SHP77 treated with DMSO at 0.1 percent for 48 hours (cell line): Measurements from ENCODE around the gene NXNL1.
A peak's percentile ranks its signal among the peaks of the same experiment; 100 is the strongest.

Source experiments
- DNase-seq: peaks from one replicate; lab custom pipeline; 2025; lab: John Stamatoyannopoulos, UW

Gene NXNL1

DNA sequence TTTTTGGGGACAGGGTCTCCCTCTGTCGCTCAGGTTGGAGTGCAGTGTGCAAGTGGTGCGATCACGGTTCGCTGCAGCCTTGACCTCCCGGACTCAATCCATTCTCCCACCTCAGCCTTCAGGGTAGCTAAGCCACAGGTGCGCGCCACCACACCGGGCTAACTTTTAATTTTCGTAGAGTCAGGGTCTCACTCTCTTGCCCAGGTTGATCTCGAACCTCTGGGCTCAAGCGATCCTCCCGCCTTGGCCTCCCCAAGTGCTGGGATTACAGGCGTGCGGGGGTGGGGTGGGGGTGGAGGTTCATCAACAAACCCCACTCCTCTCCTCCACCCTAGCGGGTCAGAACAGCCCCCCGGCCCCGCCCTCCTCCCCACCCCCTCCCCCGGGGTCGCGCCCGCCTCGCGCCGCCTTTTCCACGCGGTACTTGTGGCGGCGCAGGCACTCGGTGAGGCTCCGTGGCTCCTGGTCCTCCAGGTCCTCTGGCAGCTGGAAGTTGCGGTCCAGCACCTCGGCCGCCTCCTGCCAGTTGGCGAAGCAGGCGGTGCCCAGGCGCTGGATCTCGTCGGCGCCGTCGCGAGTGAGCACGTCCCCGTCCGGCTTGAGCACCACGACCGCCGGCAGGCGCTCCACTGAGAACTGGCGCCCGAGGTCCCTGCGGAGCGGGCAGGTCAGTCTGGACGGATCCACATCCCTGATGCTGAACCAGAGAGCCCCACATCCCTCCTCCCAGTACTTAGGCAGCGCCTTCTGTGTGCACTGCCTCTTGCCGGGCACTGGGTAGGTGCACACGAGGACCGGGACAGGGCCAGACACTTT is 5.2 kb downstream of the NXNL1 start:
- DNase-seq, result no peak

DNA sequence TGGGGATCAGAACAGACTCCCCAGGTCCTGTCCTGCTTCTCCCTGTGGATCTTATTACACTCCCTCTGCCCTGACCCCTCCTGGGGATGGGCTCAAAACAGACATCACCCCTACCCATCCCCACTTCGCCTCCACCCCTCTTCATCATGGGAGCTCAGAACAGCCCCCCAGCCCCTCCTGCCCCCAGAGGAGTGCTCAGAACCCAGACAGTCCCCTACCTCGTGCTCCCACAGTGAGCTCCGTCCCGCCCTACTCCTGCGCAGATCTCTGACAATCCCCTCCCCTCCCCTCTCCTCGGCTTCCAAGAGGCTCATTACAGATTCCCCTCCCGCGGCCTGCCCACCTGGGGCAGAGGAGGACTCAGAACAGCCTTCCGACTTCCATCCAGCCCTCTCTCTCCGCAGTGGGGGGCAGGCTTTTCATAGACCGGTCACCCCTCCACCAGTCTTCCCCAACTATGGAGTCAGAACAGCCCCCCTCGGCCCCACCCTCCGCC is 6.1 kb downstream of the NXNL1 start:
- DNase-seq, result no peak

DNA sequence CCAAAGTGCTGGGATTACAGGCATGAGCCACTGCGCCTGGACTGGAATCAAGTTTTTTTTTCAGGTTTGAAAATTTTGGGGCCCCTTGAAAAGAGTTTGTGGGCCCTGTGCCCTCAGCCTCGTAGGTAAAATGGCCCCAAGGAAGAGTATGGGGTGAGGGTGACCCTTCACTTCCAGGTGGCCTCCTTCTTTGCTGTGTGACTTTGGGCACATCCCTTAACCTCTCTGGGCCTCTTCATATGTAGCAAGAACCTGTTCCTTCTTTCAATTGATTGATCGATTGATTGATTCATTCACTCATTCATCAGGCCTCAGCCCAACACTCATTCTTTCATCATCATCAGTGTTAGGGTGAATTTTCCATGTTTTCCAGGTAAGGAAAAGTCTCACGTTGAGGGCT is 8.9 kb downstream of the NXNL1 start:
- no peak for DNase-seq

DNA sequence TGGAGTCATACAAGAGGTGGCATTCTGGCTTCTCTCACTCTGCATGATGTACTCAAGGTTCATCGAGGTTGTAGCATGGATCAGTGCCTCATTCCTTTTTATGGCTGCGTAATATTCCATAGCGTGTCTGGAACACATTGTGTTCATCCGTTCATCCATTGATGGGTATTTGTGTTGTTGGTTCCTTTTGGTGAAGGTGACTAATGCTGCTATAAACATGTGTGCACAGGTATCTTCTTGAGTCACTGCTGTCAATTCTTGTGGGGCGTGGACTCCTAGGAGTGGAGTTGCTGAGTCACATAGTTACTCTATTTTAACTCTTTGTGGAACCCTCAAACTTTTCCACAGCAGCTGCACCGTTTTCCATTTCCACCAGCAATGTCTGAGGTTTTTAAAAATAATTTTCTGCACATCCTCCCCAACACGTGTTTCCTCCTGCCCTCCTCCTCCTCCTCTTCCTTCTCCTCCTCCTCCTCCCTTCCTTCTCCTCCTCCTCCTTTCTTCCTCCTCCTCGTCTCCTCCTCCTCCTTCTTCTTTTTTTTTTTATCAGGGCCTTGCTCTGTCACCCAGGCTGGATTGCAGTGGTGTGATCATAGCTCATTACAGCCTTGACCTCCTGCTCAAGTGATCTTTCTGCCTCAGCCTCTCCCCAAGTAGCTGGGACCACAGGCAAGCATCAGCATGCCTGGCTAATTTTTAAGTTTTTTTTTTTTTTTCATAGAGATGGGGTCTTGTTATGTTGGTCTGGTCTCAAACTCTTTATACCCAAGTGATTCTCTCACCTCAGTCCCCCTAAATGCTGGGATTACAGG is 10.3 kb downstream of the NXNL1 start:
- DNase-seq, result no peak

DNA sequence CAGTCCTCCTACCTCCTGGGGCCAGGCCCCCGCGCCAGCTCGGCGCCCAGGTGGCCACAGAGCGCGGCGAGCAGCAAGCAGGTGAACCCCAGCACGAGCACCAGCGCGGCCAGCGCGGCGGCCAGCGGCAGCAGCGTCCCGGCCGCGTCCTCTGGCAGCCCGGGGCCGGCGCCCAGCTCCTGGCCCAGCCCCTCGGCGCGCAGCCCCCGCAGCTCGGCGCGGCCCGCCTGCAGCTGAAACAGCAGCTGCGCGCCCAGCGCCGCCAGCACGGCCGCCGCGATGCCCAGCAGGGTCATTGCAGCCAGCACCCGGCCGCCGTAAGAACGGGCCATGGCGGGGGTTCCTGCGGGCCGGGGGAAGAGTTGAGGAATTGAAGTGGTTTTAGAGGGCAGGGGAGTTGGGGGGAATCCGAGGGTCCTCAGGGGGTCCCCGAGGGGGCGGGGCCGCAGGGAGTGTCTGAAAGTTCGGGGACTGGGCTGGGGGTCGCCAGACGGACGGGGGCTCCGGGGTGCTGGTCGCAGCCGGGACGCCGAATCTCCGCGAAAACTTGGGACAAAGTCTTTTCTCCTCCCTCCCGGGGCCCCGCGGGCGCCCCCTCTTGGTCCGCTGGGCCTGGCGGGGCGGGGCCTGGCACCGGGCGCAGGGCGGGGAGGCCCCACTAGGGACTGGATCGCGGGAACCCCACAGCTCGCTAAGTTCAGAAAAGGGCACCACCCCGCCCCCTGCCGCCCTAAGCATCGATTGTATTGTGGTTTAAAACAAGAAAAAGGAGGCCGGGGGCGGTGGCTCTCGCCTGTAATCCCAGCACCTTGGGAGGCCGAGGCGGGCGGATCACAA is 12.4 kb downstream of the NXNL1 start, which contains the start of gene TMEM221:
TMEM221 (minus strand) TSS at position 538 of the 837 bp plus-strand sequence; CDS start at position 332, 206 bp downstream.
- DNase-seq, result no peak

DNA sequence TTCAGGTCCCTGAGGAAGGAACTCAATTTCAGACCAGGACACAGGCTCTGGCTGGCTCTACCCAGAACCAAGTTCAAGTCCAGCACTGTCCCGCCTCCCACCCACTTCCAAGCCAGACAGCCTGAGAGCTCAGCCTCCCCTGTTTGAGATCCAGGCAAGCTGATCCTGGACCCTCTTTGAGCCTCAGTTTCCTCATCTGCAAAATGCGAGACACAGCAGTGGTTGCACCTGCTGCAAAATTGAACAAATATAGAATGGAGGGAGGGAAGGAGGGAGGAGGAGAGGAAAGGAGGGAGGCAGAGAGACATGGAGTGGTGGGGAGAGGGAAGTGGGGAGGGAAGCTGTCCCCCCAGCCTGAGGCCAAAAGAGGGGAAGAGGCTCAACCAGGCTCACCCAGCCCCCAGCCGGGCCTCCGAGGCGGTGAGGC is 13.0 kb downstream of the NXNL1 start:
- DNase-seq, result no peak

DNA sequence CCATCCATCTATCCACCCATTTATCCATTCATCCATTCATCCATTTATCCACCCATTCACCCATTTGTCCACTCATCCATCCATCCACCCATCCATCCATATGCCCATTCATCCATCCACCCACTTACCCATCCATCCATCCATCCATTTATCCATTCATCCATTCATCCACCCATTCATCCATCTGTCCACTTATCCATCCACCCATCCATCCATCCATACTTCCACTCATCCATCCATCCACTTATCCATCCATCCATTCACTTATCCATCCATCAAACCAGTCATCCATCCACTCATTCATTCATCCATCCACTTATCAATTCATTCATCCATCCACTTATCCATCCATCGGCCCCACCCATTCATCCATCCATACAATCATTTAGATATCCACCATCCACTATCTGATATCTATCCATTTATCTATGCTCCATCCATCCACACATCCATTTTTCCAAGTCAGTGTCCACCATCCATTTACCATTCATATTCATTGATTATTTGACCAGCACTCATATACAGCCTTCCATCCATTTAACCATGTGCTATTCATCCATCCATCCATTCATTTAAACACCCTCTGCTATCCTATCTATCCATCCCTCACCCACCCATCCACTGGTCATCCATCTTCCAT is 15.1 kb downstream of the NXNL1 start:
- DNase-seq, result no peak

DNA sequence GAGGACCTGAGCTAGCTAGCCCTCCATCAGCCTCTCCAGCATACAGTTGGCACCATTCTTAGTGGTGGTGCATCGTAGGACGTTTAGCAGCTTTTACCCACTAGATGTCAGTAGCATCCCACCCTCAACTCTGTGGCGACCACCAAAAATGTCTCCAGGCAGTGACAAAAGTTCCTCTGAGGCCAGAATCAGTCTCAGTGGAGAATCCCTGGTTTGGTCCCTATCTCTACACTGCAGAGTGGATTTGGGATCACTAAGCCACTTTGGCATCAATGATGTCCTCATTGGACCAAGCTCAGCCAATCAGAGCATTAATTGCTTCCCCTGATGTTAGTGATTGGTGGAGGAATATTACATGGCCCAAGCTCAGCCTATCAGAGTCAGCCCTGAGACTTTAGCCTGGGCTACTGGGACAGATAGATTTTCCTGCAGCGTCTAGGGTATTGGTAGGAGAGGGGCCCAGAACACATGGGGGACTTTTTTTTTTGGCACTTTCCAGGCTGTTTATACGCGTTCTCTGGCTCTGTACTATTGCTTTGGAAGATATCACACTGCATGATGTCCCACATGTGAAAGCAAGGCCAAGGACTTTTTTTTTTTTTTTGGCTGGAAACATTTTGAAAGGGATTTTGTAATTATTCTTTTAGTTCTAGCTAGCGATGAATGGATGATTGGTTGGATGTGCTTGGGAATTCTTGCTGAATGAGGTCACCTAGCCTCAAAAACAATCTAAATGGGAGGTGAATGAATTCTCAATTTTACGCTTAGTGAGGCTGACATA is 19.3 kb downstream of the NXNL1 start:
- no peak for DNase-seq

DNA sequence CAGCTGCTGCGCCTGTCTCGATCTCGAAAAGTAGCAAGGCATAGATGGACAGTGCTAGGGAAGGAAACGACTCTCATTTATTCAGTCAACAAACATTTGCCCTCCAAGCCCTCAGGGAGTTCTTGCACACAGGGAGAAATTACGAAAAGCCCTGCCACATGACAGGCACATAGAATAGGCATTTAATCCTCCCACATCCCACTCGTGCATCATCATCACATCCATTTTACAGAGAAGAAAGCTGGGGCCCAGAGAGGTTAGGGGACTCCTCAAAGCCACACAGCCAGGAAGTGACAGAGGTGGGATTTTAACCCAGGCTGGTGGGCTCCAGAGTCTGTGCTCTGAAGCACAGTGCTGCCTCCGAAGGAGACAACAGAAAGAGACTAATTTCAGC is 23.9 kb downstream of the NXNL1 start:
- DNase-seq, result no peak

DNA sequence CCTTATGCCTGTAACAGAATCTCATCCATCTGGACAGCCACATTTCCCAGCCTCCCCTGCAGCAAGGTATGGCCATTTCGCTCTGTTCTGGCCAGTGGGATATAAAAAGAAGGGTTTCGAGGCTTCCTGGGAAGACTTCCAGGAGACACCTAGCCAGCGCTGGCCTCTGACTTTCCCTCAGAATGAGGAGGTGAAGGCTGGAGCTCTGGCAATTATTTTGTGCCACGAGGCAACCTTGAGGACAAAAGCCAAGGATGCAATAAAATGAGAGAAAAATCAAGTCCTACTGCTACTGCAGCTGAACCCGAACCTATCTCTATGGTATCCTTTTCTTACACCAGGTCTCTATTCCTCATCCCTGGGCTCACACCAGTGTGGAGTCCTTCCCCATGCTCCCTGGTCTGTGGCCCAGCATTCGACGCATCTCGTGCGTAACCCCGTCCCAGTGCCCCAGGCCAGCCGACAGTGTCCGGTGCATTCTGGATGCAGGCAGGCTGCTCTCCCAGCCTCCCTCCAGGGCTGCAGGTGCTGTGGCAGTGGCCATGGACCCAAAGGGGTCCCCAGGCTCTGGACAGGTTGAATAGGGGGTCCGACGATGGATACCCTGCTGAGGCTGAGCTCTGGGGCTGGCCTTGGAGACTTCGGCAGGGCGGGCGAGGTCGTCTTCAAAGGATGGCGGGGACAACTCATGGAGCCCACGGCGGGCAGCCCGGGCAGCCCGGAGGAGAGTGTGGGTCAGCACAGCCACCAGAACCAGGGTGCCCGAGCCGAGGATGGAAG is 24.4 kb downstream of the NXNL1 start:
- no peak for DNase-seq

DNA sequence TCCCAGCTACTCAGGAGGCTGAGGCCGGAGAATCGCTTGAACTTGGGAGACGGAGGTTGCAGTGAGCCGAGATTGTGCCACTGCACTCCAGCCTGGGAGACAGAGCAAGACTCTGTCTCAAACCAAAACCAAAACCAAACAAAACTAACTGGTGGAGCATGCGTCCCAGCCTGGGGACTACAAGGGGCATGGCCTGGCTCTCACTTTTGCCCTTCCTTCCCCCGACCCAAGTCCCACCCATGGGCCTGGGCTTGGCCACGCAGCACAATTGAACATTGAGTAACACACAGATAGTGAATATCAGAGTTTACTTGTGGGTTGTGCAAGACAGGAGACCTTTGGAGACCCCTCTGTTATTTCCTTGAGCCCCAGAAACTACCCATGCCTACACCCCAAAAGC is 25.5 kb downstream of the NXNL1 start:
- DNase-seq, result no peak

DNA sequence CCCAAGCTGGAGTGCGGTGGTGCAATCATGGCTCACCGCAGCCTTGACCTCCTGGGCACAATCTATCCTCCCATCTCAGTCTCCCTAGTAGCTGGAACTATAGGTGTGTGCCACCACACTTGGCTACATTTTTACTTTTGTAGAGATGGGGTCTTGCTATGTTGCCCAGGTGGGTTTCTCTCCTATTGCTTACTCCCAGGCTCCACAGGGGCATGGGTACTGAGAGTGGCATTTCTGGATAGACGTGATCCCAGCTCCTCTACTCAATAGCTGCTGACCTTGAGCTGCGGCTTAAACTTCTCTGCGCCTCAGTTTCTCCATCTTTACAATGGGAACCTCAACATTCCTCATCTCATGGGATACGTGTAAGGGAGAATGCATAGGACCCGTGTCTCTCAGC is 29.3 kb downstream of the NXNL1 start:
- DNase-seq, result no peak

DNA sequence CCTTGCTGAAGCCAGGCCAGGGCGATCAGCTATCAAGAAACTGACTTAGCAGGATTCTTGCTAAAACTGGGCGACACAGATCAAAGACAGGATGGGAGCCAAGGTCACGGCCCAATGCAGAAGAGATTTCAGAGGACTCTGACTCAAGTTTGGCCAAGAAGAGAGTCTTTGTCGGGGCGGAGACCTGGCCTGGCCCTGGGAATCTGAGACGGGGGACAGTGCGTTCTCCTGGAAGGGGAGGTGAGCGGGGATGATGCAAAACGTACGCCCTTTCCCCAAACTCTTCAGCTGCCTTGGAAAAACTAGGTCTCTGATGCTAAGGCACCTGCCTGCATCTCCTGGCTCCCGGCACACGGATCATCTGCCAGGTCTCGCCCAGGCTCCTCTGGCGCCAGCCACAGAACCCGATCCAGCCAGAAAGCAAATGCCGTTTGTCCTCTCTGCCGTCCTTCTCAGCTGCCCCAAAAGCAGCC is 31.0 kb downstream of the NXNL1 start:
- no peak for DNase-seq

DNA sequence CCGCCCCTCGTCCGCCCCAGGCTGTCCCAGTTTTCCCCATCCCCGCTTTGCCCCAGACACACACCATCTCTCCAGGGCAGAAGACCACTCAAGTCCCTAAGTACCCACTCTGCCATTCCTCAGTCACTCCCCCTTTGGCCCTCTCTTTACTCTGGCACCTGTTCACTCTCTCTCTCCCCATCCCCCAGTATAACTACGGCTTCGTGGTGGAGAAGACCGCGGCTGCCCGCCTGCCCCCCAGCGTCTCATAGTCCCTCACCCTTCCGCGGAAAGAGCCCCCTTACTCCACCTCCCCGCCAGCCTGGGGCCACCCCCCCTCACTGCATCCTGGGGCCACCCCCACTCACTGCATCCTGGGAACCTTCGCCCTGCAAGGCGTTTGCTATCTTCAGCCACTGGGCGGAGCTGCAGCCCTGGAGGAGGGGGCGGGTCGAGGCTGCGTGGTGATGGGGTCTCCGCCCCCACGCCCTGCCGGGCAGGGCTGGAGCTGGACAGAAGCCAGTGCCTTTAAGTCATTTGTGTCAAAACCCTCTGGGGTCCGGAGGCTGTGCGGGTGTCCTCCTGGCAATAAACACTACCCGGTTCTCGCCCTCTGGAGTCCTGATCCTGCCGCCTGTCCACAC is 35.9 kb downstream of the NXNL1 start:
- no peak for DNase-seq

DNA sequence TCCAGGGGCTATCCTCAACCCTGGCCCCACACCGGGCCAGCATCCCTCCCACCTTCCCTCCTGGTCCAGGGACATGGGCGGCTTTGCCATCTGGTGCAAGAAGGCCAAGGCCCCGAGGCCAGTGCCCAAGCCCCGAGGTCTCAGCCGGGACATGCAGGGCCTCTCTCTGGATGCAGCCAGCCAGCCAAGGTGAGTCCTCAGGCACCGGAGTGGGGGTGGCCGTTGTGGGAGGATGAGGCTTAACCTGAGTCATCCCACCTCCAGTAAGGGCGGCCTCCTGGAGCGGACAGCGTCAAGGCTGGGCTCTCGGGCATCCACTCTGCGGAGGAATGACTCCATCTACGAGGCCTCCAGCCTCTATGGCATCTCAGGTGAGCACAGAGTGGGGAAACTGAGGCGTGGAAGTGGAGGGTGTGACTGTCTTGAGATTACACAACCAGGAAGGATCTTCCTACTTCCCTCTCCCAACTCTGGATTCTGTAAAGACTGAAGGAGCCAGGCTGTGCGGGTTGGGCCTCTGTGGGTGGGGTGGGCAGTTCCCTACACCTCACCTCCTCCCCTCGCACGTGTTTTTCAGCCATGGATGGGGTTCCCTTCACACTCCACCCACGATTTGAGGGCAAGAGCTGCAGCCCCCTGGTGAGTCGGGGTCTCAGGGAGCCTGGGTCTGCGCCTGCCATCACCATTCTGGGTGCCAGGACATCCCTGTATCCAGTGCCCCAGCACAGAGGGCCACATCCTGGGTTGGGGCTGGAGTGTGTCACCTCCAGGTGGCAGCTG is 37.1 kb downstream of the NXNL1 start:
- no peak for DNase-seq

DNA sequence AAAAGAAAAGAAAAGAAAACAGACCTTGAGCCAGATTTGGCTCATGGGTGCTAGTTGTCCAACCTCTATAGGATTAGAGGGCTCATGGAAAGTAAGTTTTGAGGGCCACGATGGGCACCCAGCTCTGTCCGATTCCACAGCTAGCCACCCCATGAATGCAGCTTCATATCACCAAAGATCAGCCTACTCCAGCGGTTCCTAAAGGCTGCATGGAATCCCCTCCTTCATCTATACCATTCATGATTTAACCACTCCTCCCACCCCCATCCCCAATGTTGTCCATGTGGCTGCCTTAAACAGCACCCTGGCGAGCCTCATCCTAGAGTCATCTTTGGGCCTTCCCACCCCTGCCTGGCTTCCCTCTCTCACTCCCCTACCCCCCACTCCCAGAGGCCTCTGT is 38.8 kb downstream of the NXNL1 start:
- no peak for DNase-seq

DNA sequence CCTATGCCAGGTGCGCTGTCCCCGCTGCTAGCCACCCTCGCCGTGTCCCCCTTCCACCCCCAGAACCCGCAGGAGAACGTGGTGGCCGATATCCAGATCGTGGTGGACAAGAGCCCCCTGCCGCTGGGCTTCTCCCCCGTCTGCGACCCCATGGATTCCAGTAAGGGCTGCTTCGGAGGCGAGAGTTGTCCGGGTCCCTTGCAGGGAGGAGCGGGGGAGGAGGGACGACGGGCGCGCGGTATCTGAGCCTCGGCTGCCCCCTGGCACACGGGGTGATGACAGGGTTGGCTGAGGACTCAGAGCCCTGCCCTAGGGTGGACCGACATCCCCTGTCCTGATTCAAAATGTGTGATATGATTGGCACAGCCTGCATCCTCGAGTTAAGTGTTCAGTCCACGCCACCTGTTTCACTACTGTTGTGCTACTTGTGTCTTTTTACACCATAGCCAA is 40.2 kb downstream of the NXNL1 start:
- no peak for DNase-seq

DNA sequence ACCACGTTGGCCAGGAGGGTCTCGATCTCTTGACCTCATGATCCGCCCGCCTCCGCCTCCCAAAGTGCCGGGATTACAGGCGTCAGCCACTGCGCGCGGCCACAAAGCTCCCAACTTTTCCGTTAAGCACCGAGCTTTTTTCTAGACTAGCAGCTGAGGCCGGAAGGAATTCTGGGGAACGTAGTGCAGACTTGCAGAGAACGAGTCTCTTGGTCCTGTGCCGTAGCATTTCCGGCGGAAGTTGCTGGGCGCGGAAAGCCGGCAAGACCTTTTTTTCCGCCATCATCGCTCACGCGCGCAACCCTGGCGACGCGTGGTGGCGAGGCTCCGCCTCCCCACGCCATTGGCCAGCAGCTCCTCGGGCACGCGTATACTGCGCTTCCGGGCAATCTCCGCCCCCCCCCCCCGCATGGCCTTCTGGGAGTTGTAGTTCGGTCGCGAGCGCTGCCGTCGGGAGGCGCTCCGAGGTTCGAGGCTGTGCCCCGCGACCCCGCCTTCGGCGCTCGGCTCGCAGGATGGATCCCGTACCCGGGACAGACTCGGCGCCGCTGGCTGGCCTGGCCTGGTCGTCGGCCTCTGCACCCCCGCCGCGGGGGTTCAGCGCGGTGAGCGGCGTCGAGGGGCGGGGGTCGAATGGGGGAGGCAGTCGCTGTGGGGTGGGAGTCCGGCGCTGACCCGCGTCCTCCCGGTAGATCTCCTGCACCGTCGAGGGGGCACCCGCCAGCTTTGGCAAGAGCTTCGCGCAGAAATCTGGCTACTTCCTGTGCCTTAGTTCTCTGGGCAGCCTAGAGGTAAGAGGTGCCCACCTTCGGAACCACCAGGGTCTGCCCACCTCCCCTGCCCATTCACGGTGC is 40.9 kb downstream of the NXNL1 start, which contains the start of gene MVB12A:
MVB12A (plus strand) TSS at position 427 of the 854 bp plus-strand sequence; CDS start at position 516, 89 bp downstream.
- DNase-seq, result peak; percentile 98
